Measurements from ENCODE around the gene POMGNT2.

Gene POMGNT2

GRCh38 chr3:43123895-43124294 is 18.0 kb upstream of the POMGNT2 start:
- Mint-ChIP-seq H3K36me3 (ENCODE audit: low read depth) (no peaks in the 10 kb centered on the region), H3K4me1 (ENCODE audit: low read depth) (no peaks in the 10 kb centered on the region), H3K4me3 (no peak overlapping the region)

GRCh38 chr3:43120937-43121336 is 15.1 kb upstream of the POMGNT2 start:
- H3K4me3 Mint-ChIP-seq, result no peak overlapping the region
- H3K4me1 Mint-ChIP-seq (ENCODE audit: low read depth), result no peaks in the 10 kb centered on the region
- H3K27ac Mint-ChIP-seq, result no peak overlapping the region
- H3K9me3 Mint-ChIP-seq, result peaks cover 8% of the 10 kb centered on the region
- peaks cover 18% of the 10 kb centered on the region for H3K27me3 Mint-ChIP-seq (ENCODE audit: low read depth)
- H3K36me3 Mint-ChIP-seq (ENCODE audit: low read depth), result no peaks in the 10 kb centered on the region

More at GRCh38 chr3:43123895-43124294, 18.0 kb upstream of the POMGNT2 start:
- no peak overlapping the region for H3K27ac Mint-ChIP-seq
- H3K27me3 Mint-ChIP-seq (ENCODE audit: low read depth), result peaks cover 18% of the 10 kb centered on the region
- H3K9me3 Mint-ChIP-seq, result peaks cover 8% of the 10 kb centered on the region

- Mint-ChIP-seq H3K27ac (no peak overlapping the region), H3K4me1 (ENCODE audit: low read depth) (no peaks in the 10 kb centered on the region), H3K9me3 (no peaks in the 10 kb centered on the region), H3K36me3 (ENCODE audit: low read depth) (no peaks in the 10 kb centered on the region), H3K27me3 (ENCODE audit: low read depth) (peaks cover 6% of the 10 kb centered on the region), H3K4me3 (no peak overlapping the region)
Observed at GRCh38 chr3:43117257-43117656, 11.4 kb upstream of the POMGNT2 start.

- Mint-ChIP-seq H3K4me3 (no peak overlapping the region), H3K27me3 (ENCODE audit: low read depth) (peaks cover 3% of the 10 kb centered on the region), H3K4me1 (ENCODE audit: low read depth) (no peaks in the 10 kb centered on the region), H3K9me3 (peaks cover 3% of the 10 kb centered on the region), H3K36me3 (ENCODE audit: low read depth) (no peaks in the 10 kb centered on the region), H3K27ac (no peak overlapping the region)
Observed at GRCh38 chr3:43113671-43114070, 7.8 kb upstream of the POMGNT2 start.

- peaks cover 8% of the 10 kb centered on the region for H3K4me1 Mint-ChIP-seq (ENCODE audit: low read depth)
- H3K27ac Mint-ChIP-seq, result no peak overlapping the region
- H3K4me3 Mint-ChIP-seq, result peak overlapping the region; percentile 68
- peaks cover 3% of the 10 kb centered on the region for H3K27me3 Mint-ChIP-seq (ENCODE audit: low read depth)
- no peaks in the 10 kb centered on the region for H3K36me3 Mint-ChIP-seq (ENCODE audit: low read depth)
- H3K9me3 Mint-ChIP-seq, result peaks cover 3% of the 10 kb centered on the region
Observed at GRCh38 chr3:43106293-43106628, 382 bp upstream of the POMGNT2 start.

GRCh38 chr3:43104660-43105595 is 951 bp downstream of the POMGNT2 start:
- no peaks in the 10 kb centered on the region for H3K36me3 Mint-ChIP-seq (ENCODE audit: low read depth)
- H3K27me3 Mint-ChIP-seq (ENCODE audit: low read depth), result peaks cover 3% of the 10 kb centered on the region
- peak overlapping the region; percentile 67 for H3K4me3 Mint-ChIP-seq
- peaks cover 8% of the 10 kb centered on the region for H3K4me1 Mint-ChIP-seq (ENCODE audit: low read depth)
- H3K27ac Mint-ChIP-seq, result no peak overlapping the region
- peaks cover 1% of the 10 kb centered on the region for H3K9me3 Mint-ChIP-seq

- Mint-ChIP-seq H3K36me3 (ENCODE audit: low read depth) (no peaks in the 10 kb centered on the region), H3K4me3 (no peak overlapping the region), H3K4me1 (ENCODE audit: low read depth) (peaks cover 8% of the 10 kb centered on the region), H3K9me3 (no peaks in the 10 kb centered on the region), H3K27me3 (ENCODE audit: low read depth) (peaks cover 3% of the 10 kb centered on the region), H3K27ac (no peak overlapping the region)
Observed at GRCh38 chr3:43104039-43104438, 1.8 kb downstream of the POMGNT2 start.

- no peaks in the 10 kb centered on the region for H3K36me3 Mint-ChIP-seq (ENCODE audit: low read depth)
Observed at GRCh38 chr3:43102773-43103480, 3.0 kb downstream of the POMGNT2 start.

GRCh38 chr3:43098761-43099160 is 7.1 kb downstream of the POMGNT2 start:
- Mint-ChIP-seq H3K36me3 (ENCODE audit: low read depth) (no peaks in the 10 kb centered on the region), H3K4me1 (ENCODE audit: low read depth) (no peaks in the 10 kb centered on the region), H3K27me3 (ENCODE audit: low read depth) (no peaks in the 10 kb centered on the region), H3K27ac (no peak overlapping the region), H3K9me3 (no peaks in the 10 kb centered on the region), H3K4me3 (no peak overlapping the region)

More at GRCh38 chr3:43102773-43103480, 3.0 kb downstream of the POMGNT2 start:
- Mint-ChIP-seq H3K4me3 (no peak overlapping the region), H3K27ac (no peak overlapping the region), H3K4me1 (ENCODE audit: low read depth) (peaks cover 8% of the 10 kb centered on the region), H3K9me3 (no peaks in the 10 kb centered on the region), H3K27me3 (ENCODE audit: low read depth) (peaks cover 3% of the 10 kb centered on the region)

GRCh38 chr3:43097400-43098080 is 8.3 kb downstream of the POMGNT2 start:
- Mint-ChIP-seq H3K27ac (no peak overlapping the region), H3K4me1 (ENCODE audit: low read depth) (no peaks in the 10 kb centered on the region), H3K27me3 (ENCODE audit: low read depth) (no peaks in the 10 kb centered on the region)

GRCh38 chr3:43096761-43097160 is 9.1 kb downstream of the POMGNT2 start:
- Mint-ChIP-seq H3K4me1 (ENCODE audit: low read depth) (no peaks in the 10 kb centered on the region), H3K9me3 (no peaks in the 10 kb centered on the region), H3K27me3 (ENCODE audit: low read depth) (no peaks in the 10 kb centered on the region), H3K4me3 (no peak overlapping the region), H3K27ac (no peak overlapping the region), H3K36me3 (ENCODE audit: low read depth) (no peaks in the 10 kb centered on the region)

More at GRCh38 chr3:43097400-43098080, 8.3 kb downstream of the POMGNT2 start:
- no peak overlapping the region for H3K4me3 Mint-ChIP-seq
- no peaks in the 10 kb centered on the region for H3K36me3 Mint-ChIP-seq (ENCODE audit: low read depth)
- no peaks in the 10 kb centered on the region for H3K9me3 Mint-ChIP-seq

GRCh38 chr3:43095370-43095769 is 10.5 kb downstream of the POMGNT2 start:
- Mint-ChIP-seq H3K4me3 (no peak overlapping the region), H3K4me1 (ENCODE audit: low read depth) (no peaks in the 10 kb centered on the region), H3K9me3 (no peaks in the 10 kb centered on the region), H3K27me3 (ENCODE audit: low read depth) (no peaks in the 10 kb centered on the region), H3K36me3 (ENCODE audit: low read depth) (no peaks in the 10 kb centered on the region), H3K27ac (no peak overlapping the region)

GRCh38 chr3:43094851-43095250 is 11.0 kb downstream of the POMGNT2 start:
- peak overlapping the region; percentile 61 for H3K27ac Mint-ChIP-seq

GRCh38 chr3:43094381-43094780 is 11.5 kb downstream of the POMGNT2 start:
- H3K9me3 Mint-ChIP-seq, result no peaks in the 10 kb centered on the region
- no peaks in the 10 kb centered on the region for H3K4me1 Mint-ChIP-seq (ENCODE audit: low read depth)
- no peaks in the 10 kb centered on the region for H3K36me3 Mint-ChIP-seq (ENCODE audit: low read depth)
- H3K4me3 Mint-ChIP-seq, result no peak overlapping the region
- no peaks in the 10 kb centered on the region for H3K27me3 Mint-ChIP-seq (ENCODE audit: low read depth)
- no peak overlapping the region for H3K27ac Mint-ChIP-seq

More at GRCh38 chr3:43094851-43095250, 11.0 kb downstream of the POMGNT2 start:
- no peaks in the 10 kb centered on the region for H3K4me1 Mint-ChIP-seq (ENCODE audit: low read depth)
- no peak overlapping the region for H3K4me3 Mint-ChIP-seq
- H3K9me3 Mint-ChIP-seq, result no peaks in the 10 kb centered on the region
- H3K27me3 Mint-ChIP-seq (ENCODE audit: low read depth), result no peaks in the 10 kb centered on the region
- H3K36me3 Mint-ChIP-seq (ENCODE audit: low read depth), result no peaks in the 10 kb centered on the region
